Activated CD4-positive, alpha-beta T cell treated with anti-CD3 and anti-CD28 coated beads, Interleukin-10, Interleukin-2, amounts not matched to agents 100 ng/mL and 50 ng/mL, durations not matched to agents 16 hours and 8 hours (primary cell): ENCODE data around the gene KCNG4.

Source experiments
- DNase-seq: peaks from one replicate; pipeline ENCODE4 v3.0.0-alpha.2; 2020

KCNG4 gene

DNA sequence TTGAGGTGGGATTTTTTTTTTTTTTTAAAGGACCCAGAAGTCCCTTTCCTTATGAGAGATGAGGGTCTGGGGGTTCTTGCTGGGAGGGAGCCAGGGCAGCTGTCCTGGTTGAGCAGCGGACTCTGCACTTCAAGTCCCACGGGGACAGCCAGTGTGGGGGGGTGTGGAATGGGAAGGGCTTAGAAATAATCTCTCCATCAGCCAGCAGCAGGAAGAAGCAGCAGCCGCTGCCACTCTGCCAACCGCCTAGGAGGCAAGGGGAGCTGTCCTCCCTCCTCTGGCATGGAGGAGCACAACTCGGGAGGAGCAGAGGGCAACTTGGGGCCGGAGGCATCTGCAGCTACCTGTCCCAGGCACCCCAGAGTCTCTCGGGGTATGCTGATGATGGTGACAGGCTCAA is at the start of gene KCNG4:
TSS of gene KCNG4 (minus strand) at position 104 of the 400 bp plus-strand sequence. CDS start 2,527 bp downstream, outside the sequence.
- DNase-seq, result no peak

GRCh38 chr16:84288902-84289301 is 49.1 kb upstream of the KCNG4 start:
- no peak for DNase-seq

DNA sequence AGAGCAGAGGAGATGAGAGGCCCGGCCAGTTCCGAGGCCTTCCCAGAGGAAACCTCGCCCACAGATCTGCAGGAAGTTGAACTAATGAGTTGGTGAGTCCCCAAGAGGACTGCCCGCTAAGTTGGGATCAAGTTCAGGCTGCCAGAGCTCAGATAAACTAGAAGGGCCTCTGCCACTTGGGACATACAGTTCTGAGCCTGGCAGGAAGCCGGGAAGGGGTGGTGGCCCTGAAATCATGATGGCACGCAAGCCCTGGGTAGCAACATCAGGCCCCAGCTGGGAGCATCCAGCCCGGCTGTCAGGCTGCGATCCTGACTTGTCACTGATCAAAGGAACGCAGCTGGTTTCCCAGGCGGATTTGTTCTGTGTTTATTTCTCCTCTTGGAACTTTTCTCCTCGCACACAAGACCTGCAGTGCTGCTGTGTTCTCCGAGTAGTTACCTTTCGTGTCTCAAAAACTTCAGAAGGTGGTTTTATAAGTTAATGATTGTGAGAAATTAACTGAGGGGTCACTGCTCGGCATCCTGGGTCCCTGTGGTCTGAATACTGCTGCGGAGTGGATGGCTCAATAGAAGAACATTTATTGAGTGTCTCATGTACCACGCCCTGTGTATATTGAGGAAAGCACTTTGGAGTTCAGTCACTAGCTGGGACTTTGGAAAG is 46.9 kb upstream of the KCNG4 start:
- no peak for DNase-seq

DNA sequence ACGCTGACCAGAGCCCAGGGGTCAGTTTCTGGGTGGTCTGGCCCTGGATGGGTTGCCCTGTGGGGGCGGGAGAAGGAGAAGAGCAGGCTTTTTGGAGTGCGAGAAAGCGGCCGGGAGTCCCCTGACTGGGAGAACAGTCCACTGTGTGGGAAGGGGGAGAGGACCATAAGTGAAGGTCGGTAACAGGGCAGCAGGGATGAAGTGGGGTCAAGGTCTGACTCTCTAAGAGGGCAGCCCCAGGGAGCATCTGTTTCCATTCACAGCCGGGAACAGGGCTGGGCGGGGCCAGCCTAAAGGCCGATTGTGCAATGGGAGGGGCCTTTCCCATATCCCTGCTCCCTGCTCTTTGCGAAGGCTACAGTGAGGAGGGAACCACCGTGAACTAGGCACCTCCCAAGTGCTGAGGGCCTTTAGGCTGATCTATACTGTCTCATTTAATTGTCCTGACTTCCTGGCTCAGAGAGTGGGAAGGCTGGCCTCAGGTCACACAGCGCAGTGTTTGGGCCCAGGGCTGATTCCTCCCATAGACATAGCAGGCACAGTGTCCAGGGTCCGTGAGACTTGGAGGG is 44.4 kb upstream of the KCNG4 start:
- no peak for DNase-seq

DNA sequence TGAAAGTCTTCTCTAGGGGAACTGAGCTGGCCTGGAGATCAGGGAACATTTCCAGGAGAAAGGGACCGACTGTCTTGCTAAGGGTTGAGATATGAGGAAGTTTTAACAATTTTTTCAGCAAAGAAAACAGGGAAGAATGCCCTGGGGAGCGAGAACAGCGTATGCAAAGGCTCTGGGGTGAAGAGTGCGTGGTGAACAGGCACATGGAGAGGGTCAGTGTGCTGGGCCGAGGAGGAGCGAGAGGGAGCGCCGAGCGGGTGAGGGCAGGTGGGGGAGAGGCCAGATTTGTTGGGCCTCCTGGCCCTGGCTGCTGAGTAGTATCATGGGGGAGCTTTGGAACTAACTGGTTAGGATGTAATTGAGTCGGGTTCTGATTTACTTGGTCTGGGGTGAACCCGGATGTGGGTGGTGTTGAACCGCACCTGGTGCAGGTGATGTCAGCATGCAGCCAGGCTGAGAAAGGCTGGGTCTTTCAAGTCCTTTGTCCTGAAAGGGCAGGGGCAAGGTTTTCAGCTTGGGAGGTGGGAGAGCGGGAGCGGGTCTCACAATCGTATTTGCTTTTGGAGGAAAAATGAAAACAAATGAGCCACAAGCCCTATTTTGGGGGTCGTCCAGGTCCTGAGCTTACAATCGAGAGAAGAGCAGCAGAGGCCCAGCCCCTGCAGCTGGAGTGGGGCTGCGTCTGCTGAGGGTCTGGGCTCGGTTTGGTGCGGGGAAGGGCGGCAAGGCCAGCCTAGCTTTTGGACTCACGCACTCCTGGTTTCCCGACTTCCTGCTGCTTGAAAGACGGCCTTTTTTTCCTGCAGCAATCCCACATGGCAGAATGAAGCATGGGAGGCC is 43.7 kb upstream of the KCNG4 start:
- DNase-seq, result no peak

DNA sequence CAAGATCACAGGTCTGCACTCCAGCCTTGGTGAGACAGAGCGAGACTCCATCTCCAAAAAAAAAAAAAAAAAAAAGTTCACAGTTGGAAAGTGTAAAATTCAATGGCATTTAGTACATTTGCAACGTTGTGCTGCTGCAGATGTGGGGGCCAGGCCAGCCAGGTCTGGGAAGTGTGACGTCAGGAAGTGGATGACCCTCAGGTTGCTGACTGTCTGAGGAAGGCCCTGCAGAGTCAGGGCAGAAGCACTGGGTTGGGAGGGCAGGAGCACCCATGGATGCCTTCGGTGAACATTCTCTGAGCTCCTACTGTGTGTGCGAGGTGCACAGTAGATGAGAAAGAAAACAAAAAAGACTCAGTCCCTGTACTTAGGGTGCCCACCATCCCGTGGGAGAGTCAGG is 42.7 kb upstream of the KCNG4 start:
- DNase-seq, result no peak

DNA sequence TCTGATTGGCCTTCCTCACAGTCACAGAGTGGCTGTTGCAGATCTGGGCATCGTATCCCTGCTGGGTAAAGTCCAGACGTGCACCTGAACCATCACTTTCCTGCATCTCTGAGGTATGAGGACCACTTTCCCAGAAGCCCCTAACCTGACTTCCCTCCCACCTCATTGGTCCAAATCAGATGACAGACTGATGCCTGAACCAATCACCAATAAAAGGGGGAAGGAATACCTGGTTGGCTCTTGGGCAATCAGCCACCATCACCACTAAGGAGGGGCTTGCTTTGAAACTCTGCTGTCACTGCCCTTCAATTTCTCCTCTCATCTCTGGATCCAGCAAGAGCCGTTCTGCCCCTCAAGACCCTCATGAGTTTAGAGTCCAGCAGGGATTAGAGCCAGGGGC is 41.3 kb upstream of the KCNG4 start:
- DNase-seq, result no peak

GRCh38 chr16:84279881-84280280 is 40.1 kb upstream of the KCNG4 start:
- DNase-seq, result no peak

GRCh38 chr16:84278968-84279367 is 39.2 kb upstream of the KCNG4 start:
- DNase-seq, result no peak

- no peak for DNase-seq
These were observed 38.5 kb upstream of the KCNG4 start for GRCh38 chr16:84278333-84278732.

DNA sequence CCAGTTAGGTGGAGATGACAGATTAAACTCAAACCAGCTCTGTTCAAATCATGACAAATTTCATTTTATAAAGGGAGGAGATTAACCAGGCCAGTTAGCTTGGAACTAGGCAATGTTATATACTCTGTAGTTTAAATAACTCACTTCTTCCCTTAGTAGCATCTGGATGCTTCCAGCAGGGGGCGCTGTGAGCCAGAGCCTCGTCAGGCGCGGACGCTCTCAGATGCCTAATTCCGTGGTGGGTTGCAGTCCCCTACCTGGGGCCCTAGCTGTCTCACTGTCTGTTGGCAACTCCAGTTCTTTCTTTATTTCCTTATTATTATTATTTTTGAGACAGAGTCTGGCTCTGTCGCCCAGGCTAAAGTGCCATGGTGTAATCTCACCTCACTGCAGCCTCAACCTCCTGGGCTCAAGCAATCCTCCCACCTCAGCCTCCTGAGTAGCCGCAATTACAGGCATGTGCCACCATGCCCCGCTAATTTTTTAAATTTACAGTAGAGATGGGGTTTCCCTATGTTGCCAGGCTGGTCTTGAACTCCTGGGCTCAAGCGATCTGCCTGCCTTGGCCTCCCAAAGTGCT is 37.5 kb upstream of the KCNG4 start:
- peak; percentile 63 for DNase-seq

GRCh38 chr16:84275585-84276151 is 35.9 kb upstream of the KCNG4 start:
- DNase-seq, result no peak

DNA sequence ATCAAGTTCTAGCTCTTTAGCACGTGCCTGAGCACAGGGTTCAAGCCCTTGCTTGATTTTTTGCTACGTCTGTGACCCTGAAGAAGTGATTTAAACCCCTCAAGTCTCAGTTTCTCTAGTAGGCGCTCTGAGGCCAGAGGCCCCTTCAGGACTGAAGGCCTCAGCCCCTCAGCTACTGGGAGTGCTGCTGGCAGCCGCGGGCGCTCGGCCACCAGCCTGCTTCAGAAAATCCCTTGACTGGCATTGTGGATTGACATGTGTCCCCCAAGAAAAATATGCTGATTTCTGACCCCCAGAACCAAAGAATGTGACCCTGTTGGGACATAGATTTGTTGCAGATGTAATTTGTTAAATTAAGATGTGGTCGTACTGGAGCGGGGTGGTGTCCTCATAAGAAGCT is 34.7 kb upstream of the KCNG4 start:
- no peak for DNase-seq

GRCh38 chr16:84272740-84273320 is 33.0 kb upstream of the KCNG4 start:
- no peak for DNase-seq

- DNase-seq, result no peak
These were observed 32.1 kb upstream of the KCNG4 start for GRCh38 chr16:84271866-84272265.

GRCh38 chr16:84271037-84271436 is 31.2 kb upstream of the KCNG4 start:
- no peak for DNase-seq

- DNase-seq, result no peak
These were observed 30.7 kb upstream of the KCNG4 start for GRCh38 chr16:84270531-84270930.

DNA sequence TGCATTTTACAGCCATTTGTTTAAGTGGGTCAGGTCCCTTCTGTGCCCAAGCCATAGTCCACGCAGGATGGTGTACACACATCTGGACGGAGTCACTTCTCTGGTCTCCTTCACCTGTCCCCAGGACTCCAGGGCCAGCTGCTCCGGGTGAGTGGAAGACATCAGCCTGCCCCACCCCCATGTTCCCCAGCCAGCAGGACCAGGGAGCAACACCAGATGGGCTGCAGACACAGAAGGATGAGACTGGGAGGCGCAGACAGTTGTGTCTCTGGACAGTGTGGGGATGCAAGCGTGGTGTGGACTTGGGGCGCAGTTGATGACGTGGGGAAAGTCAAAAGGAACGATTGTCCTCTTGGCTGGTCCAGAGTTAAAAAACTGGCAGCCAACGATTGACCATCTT is 30.3 kb upstream of the KCNG4 start:
- no peak for DNase-seq

DNA sequence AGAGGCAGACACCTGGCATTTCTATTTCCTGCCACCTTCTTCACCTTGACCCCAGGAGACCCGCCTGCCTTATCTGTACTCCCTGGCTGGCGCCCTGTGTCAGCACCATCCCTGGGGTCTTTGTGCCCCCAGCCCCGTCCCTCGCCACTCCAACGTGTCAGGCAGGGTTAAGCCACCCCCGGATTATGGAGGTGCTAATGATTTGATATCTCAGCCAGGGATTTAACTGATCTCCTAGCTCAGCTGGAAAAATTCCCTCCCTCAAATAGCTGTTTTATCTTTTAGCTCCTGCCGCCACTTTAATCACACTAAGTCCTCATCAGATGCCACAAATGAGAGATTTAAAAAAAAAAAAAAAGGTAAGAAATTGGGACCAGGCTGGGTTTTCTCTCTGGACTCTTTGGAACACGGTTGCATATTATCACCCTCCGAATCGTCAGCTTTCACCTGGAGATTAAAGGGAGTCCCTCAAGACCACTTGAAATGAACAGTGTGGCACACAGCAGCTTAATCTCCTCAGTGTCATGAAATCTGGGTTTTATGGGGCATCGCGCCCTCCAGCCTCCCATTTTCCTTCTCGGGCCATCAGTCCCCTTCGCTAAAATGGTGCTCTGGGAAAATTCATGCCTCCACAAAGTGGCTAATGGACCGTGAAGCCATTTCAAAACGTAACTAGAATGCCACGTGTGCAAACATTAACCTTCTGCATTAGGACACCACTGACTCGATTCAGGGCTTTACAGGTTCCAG is 28.7 kb upstream of the KCNG4 start:
- no peak for DNase-seq

DNA sequence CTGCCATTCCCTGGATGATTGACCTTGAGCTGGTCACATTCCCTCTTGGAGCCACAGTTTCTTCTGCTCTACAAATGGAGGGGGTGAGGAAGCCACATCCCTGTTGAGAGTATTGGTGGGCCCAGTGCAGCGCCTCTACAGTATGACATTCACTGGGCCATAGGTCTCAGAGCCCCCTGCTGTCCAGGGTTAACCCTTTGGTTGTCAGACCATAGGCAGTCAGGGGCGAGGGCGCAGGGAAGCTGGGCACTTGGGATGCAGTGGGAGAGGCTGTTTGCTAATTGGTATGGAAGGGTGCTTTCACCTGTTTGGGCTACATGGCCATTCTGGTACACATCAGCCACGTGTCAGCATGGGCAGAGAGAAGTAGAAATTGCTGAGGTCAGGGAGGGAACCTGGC is 27.6 kb upstream of the KCNG4 start:
- DNase-seq, result no peak

DNA sequence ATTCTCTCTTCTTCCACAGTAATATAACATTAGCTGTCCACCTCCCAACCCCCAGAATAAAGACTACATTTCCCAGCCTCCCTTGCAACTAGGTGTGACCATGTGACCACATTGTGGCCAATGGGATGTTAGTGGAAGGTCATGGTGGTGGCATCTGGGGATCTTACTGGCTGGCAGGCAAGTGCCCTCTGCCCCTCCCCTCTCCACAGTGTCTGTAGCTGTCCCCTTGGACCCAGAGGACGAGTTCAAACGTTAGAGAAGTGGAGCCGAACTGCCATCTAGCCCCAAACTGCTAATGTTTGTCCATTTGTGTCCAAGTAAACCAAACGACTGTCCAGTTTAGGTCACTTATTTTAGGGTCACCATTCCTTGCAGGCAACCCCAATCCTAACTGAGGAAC is 26.6 kb upstream of the KCNG4 start:
- peak; percentile 63 for DNase-seq

DNA sequence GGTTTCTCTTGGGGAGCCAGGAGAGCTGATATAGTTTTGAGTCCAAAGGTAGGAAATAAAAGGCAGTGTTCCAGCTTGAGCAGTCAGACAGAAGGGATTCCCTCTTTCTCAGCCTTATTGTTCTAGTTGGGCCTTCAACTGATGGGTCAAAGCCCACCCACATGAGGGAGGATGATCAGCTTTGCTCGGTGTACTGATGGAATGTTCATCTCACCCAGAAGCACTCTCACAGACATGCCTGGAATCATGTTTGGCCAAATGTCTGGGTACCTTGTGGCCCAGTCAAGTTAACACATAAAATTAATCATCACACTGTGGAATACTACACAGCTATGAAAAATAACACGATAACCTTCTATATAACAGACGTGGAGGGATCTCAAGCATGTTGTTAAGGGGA is 23.1 kb upstream of the KCNG4 start:
- DNase-seq, result no peak
